Mammary epithelial cell (primary cell): ENCODE results near the gene UGT3A2.

Source experiments
- EZH2 ChIP-seq: IDR thresholded peaks from 2 replicates; pipeline ENCODE4 v1.6.1; 2012; ENCODE audit warnings: low read length, inconsistent platforms, borderline replicate concordance
- TF ChIP-seq, protein P1 (sequence below), 2 donors: IDR thresholded peaks in 1 of 2; conservative IDR thresholded peaks in 1 of 2; 2 replicates each; pipeline ENCODE4 v1.5.1; 2011 to 2012; ENCODE audit warnings: inconsistent platforms in 2 of 2, low read length in 2 of 2, mild to moderate bottlenecking in 2 of 2, control low read depth in 1 of 2, low read depth in 1 of 2; ENCODE audit not compliant: insufficient read depth in 1 of 2; ENCODE audit errors: extremely low read depth in 1 of 2

DNA sequence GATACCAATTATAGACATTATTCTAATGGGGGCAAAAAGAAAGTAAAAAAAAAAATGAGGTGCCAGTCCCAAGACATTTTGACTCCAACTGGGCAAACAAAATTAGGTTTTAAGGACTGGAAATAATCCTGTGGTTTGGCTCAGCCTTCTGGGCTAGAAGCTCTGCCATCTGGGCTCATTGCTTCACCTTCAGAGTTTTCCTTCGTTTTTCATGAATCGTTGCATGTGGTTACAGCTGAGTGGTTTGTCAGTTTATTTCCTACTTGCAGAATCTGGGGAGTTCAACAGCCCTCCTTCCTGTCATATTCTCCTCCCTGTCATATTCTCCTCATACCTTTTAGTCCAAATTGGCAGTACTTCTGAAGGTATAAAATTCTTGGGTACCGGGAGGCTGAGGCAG, 12.0 kb downstream of the UGT3A2 start:
- TF ChIP-seq, protein P1, sequence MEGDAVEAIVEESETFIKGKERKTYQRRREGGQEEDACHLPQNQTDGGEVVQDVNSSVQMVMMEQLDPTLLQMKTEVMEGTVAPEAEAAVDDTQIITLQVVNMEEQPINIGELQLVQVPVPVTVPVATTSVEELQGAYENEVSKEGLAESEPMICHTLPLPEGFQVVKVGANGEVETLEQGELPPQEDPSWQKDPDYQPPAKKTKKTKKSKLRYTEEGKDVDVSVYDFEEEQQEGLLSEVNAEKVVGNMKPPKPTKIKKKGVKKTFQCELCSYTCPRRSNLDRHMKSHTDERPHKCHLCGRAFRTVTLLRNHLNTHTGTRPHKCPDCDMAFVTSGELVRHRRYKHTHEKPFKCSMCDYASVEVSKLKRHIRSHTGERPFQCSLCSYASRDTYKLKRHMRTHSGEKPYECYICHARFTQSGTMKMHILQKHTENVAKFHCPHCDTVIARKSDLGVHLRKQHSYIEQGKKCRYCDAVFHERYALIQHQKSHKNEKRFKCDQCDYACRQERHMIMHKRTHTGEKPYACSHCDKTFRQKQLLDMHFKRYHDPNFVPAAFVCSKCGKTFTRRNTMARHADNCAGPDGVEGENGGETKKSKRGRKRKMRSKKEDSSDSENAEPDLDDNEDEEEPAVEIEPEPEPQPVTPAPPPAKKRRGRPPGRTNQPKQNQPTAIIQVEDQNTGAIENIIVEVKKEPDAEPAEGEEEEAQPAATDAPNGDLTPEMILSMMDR (conservative IDR thresholded peaks at IDR 0.05 in 1 of 2, IDR thresholded peaks at IDR 0.05 in 1 of 2; ENCODE audit: extremely low read depth in 1 of 2, insufficient read depth in 1 of 2, low read depth in 1 of 2, low read length in 2 of 2): no peak
- TF ChIP-seq EZH2: no peak
